ENCODE data around the gene SERPINB1. TPM values are rescaled to one million over a fixed set of nuclear protein-coding genes. Genes with fewer than 3 reads are reported as not detected.

SERPINB1 gene
- polyA plus RNA-seq, 1 of the 3 experiments (the other 2 are of a cell fraction), result 9.4 TPM

DNA sequence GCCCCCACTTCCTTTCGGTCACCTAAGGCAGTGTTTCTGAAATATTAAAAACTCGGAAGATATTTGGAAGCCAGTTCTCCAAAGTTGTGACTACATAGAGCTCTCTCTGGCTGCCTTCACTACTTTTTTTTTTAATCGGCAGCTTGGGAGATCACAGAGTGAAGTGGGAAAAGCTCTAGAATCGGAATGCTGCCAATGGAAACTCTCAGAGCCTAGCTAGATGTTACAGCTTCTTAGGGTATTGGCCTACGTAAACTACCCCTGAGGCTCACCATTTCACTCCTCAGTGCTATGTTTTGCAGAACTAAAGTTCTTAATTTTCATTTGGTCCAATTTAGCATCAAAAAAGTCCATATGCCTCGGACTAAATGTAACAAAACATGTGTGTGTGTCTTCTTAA, 14.5 kb downstream of the SERPINB1 start:
- no peak overlapping the region for H3K4me3 ChIP-seq (ENCODE audit: low read depth in 2 of 2, low read length in 1 of 2)
- H2AFZ ChIP-seq (ENCODE audit: low read depth), result no peak overlapping the region
- no peaks in the 10 kb centered on the region for H4K20me1 ChIP-seq (ENCODE audit: insufficient read depth)
- no peaks in the 10 kb centered on the region for H3K79me2 ChIP-seq (ENCODE audit: insufficient read depth)
- ChIA-PET CTCF (interaction anchor here (1.2 to 1.9 kb wide), 3 partner anchors 9 to 19 kb away, joined by 3 to 7 read pairs (median 3); partner anchors contain the start of gene SERPINB1), POLR2A (no interaction called here)
- no peaks in the 10 kb centered on the region; a peak in 1 of 4 replicates for H3K4me1 ChIP-seq (ENCODE audit: control insufficient read depth in 1 of 2, insufficient read depth in 2 of 2, low read depth in 1 of 2, low read length in 1 of 2)
- H3K9me3 ChIP-seq, result no peaks in the 10 kb centered on the region
- no peaks in the 10 kb centered on the region for H3K27me3 ChIP-seq (ENCODE audit: insufficient read depth)
- 92% methylated on average over 6 of the region's 6 CpGs for WGBS (ENCODE audit: low lambda C conversion rate)
- H3K27ac ChIP-seq (ENCODE audit: low read depth in 2 of 2, low read length in 1 of 2), result no peak overlapping the region
- H3K4me2 ChIP-seq, result no peak overlapping the region
- DNase-seq, result no peak
- no peaks in the 10 kb centered on the region for H3F3A ChIP-seq (replicated peaks; ENCODE audit: insufficient read depth)
- H3K9me2 ChIP-seq, result no peaks in the 10 kb centered on the region
- no peaks in the 10 kb centered on the region for H3K36me3 ChIP-seq (replicated peaks in 1 of 2; ENCODE audit: control insufficient read depth in 1 of 2, insufficient read depth in 2 of 2, low read length in 1 of 2)
- no peak overlapping the region for H3K9ac ChIP-seq
- TF ChIP-seq, protein P1, sequence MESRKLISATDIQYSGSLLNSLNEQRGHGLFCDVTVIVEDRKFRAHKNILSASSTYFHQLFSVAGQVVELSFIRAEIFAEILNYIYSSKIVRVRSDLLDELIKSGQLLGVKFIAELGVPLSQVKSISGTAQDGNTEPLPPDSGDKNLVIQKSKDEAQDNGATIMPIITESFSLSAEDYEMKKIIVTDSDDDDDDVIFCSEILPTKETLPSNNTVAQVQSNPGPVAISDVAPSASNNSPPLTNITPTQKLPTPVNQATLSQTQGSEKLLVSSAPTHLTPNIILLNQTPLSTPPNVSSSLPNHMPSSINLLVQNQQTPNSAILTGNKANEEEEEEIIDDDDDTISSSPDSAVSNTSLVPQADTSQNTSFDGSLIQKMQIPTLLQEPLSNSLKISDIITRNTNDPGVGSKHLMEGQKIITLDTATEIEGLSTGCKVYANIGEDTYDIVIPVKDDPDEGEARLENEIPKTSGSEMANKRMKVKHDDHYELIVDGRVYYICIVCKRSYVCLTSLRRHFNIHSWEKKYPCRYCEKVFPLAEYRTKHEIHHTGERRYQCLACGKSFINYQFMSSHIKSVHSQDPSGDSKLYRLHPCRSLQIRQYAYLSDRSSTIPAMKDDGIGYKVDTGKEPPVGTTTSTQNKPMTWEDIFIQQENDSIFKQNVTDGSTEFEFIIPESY (IDR thresholded peaks at IDR 0.05; ENCODE audit: borderline replicate concordance, low read depth), result no peak
- TF ChIP-seq FOSL2 (IDR thresholded peaks at IDR 0.05; ENCODE audit: borderline replicate concordance, low read depth) (no peak), TEAD4 (IDR thresholded peaks at IDR 0.05; ENCODE audit: borderline replicate concordance, insufficient read depth) (no peak), RCOR1 (IDR thresholded peaks at IDR 0.05; ENCODE audit: low read length) (no peak), FOXJ3 (CRISPR knock-in tag; IDR thresholded peaks at IDR 0.05) (no peak), MXI1 (IDR thresholded peaks at IDR 0.05; ENCODE audit: low read depth, low read length) (no peak), CHD2 (IDR thresholded peaks at IDR 0.05; ENCODE audit: low read length, partially characterized antibody) (no peak), ELF1 (IDR thresholded peaks at IDR 0.05) (no peak), POLR2AphosphoS5 (IDR thresholded peaks at IDR 0.05; ENCODE audit: low read depth, low read length) (no peak), FOXM1 (IDR thresholded peaks at IDR 0.05; ENCODE audit: low read depth) (no peak)
- TF ChIP-seq, protein P2, sequence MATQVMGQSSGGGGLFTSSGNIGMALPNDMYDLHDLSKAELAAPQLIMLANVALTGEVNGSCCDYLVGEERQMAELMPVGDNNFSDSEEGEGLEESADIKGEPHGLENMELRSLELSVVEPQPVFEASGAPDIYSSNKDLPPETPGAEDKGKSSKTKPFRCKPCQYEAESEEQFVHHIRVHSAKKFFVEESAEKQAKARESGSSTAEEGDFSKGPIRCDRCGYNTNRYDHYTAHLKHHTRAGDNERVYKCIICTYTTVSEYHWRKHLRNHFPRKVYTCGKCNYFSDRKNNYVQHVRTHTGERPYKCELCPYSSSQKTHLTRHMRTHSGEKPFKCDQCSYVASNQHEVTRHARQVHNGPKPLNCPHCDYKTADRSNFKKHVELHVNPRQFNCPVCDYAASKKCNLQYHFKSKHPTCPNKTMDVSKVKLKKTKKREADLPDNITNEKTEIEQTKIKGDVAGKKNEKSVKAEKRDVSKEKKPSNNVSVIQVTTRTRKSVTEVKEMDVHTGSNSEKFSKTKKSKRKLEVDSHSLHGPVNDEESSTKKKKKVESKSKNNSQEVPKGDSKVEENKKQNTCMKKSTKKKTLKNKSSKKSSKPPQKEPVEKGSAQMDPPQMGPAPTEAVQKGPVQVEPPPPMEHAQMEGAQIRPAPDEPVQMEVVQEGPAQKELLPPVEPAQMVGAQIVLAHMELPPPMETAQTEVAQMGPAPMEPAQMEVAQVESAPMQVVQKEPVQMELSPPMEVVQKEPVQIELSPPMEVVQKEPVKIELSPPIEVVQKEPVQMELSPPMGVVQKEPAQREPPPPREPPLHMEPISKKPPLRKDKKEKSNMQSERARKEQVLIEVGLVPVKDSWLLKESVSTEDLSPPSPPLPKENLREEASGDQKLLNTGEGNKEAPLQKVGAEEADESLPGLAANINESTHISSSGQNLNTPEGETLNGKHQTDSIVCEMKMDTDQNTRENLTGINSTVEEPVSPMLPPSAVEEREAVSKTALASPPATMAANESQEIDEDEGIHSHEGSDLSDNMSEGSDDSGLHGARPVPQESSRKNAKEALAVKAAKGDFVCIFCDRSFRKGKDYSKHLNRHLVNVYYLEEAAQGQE (IDR thresholded peaks at IDR 0.05; ENCODE audit: low read depth, low read length), result no peak
- TF ChIP-seq, protein P3, sequence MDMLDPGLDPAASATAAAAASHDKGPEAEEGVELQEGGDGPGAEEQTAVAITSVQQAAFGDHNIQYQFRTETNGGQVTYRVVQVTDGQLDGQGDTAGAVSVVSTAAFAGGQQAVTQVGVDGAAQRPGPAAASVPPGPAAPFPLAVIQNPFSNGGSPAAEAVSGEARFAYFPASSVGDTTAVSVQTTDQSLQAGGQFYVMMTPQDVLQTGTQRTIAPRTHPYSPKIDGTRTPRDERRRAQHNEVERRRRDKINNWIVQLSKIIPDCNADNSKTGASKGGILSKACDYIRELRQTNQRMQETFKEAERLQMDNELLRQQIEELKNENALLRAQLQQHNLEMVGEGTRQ (IDR thresholded peaks at IDR 0.05; ENCODE audit: borderline replicate concordance, low read depth, low read length), result no peak
- TF ChIP-seq, protein P4, sequence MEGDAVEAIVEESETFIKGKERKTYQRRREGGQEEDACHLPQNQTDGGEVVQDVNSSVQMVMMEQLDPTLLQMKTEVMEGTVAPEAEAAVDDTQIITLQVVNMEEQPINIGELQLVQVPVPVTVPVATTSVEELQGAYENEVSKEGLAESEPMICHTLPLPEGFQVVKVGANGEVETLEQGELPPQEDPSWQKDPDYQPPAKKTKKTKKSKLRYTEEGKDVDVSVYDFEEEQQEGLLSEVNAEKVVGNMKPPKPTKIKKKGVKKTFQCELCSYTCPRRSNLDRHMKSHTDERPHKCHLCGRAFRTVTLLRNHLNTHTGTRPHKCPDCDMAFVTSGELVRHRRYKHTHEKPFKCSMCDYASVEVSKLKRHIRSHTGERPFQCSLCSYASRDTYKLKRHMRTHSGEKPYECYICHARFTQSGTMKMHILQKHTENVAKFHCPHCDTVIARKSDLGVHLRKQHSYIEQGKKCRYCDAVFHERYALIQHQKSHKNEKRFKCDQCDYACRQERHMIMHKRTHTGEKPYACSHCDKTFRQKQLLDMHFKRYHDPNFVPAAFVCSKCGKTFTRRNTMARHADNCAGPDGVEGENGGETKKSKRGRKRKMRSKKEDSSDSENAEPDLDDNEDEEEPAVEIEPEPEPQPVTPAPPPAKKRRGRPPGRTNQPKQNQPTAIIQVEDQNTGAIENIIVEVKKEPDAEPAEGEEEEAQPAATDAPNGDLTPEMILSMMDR (IDR thresholded peaks at IDR 0.05), result no peak
